ENCODE data around the gene STARD10.

DNA sequence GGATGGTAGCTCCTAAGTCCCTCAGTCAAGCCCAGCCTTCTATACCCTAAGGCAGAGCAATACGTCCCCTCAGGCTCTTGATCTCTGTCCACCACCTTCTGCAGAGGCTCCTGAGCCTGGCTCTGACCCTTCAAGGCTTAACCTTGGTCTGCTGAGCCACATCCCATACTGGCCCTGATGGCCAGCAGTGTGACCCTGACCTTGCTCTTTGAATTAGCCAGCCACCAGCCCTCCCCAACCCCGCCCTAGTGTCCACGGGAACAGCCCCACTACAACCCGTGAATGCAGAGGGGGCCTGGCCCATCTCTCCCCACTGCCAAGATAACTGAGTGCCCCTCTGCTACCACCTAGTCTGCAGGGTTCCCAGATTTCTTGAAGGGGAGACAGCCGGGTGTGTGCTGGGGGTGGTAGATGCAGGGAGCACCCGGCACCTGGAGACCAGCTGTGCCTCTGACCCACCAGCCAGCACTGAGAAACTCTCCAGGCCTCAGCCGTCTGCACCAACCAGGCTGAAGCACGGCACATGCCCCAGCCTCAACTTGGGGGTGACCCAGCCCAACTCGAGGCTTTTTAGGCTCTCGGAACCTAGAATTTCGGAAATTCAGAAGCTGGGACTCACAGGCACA, 47.8 kb downstream of the STARD10 start:
- TF ChIP-seq, protein P1, sequence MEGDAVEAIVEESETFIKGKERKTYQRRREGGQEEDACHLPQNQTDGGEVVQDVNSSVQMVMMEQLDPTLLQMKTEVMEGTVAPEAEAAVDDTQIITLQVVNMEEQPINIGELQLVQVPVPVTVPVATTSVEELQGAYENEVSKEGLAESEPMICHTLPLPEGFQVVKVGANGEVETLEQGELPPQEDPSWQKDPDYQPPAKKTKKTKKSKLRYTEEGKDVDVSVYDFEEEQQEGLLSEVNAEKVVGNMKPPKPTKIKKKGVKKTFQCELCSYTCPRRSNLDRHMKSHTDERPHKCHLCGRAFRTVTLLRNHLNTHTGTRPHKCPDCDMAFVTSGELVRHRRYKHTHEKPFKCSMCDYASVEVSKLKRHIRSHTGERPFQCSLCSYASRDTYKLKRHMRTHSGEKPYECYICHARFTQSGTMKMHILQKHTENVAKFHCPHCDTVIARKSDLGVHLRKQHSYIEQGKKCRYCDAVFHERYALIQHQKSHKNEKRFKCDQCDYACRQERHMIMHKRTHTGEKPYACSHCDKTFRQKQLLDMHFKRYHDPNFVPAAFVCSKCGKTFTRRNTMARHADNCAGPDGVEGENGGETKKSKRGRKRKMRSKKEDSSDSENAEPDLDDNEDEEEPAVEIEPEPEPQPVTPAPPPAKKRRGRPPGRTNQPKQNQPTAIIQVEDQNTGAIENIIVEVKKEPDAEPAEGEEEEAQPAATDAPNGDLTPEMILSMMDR (IDR thresholded peaks at IDR 0.05 in 8 of 11, conservative IDR thresholded peaks at IDR 0.05 in 3 of 11) = no peak
- no peak for TF ChIP-seq POLR2A (IDR thresholded peaks at IDR 0.05)

Data from spleen (tissue), 7 donors.